SK-N-SH (cell line): ENCODE data around the gene USHBP1.

Source experiments
- GABPA ChIP-seq: IDR thresholded peaks from 2 replicates; pipeline ENCODE4 v1.4.0; 2012; ENCODE audit warnings: low read depth, mild to moderate bottlenecking
- GATA2 ChIP-seq: sonication (generic); formaldehyde crosslinking; IDR thresholded peaks from 2 replicates; pipeline ENCODE4 v1.5.0; 2020; ENCODE audit warnings: mild to moderate bottlenecking, missing genetic modification reagents
- NFIC ChIP-seq: IDR thresholded peaks from 2 replicates; pipeline ENCODE4 v1.4.0; 2012; ENCODE audit warnings: borderline replicate concordance
- POLR2AphosphoS5 ChIP-seq: IDR thresholded peaks from 2 replicates; pipeline ENCODE4 v1.6.1; 2012; ENCODE audit warnings: low read depth, low read length
- RAD21 ChIP-seq: IDR thresholded peaks from 2 replicates; pipeline ENCODE4 v1.6.1; 2012; ENCODE audit warnings: mild to moderate bottlenecking, low read length
- RFX5 ChIP-seq: IDR thresholded peaks from 2 replicates; pipeline ENCODE4 v1.6.1; 2012; ENCODE audit warnings: mild to moderate bottlenecking, improper control_type of control experiment, low read length
- SIN3A ChIP-seq: IDR thresholded peaks from 2 replicates; pipeline ENCODE4 v1.6.1; 2012; ENCODE audit warnings: low read depth, mild to moderate bottlenecking, low read length, moderate library complexity, borderline replicate concordance
- TF ChIP-seq, protein P1 (sequence below): fragments of 200-600 bp; sonication (generic); IDR thresholded peaks from 2 replicates; pipeline ENCODE4 v1.6.1; 2017; ENCODE audit warnings: antibody characterized with exemption, mild to moderate bottlenecking, moderate library complexity
- TF ChIP-seq, protein P2 (sequence below): IDR thresholded peaks from 2 replicates; pipeline ENCODE4 v1.4.0; 2012; ENCODE audit warnings: low read depth
- TF ChIP-seq, protein P3 (sequence below): fragments of 150-350 bp; IDR thresholded peaks from 2 replicates; pipeline ENCODE4 v1.6.1; 2017; ENCODE audit warnings: antibody characterized with exemption, low read length, low read depth, borderline replicate concordance

DNA sequence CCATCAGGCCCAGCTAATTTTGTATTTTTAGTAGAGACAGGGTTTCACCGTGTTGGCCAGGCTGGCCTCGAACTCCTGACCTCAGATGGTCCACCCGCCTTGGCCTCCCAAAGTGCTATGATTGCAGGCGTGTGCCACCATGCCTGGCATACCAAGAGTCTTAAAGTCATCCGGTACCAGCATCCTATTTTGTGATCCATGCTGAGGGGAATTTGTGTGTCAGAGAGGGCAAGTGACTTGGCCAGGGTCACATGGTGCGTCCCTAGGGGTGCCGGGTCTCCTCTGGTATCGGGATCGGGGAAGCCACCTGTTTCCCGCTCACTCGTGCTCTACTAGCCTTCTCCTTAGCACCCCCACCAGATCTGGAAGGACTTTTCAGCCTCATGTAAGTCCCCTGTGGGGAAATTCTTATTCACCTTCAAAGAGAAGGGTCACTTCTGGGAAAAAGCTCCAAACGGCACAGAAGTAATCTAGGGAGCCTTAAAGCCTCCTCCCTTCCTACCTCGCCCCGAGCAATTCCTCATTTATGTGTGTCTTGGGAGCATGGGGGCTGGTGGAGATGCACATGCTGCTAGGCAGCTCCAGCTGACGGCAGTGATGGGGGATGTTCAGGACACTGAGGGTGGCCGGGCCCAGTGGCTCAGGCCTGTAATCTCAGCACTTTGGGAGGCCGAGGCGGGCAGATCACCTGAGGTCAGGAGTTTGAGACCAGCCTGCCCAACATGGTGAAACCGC is 11.1 kb upstream of the USHBP1 start:
- TF ChIP-seq, protein P1, sequence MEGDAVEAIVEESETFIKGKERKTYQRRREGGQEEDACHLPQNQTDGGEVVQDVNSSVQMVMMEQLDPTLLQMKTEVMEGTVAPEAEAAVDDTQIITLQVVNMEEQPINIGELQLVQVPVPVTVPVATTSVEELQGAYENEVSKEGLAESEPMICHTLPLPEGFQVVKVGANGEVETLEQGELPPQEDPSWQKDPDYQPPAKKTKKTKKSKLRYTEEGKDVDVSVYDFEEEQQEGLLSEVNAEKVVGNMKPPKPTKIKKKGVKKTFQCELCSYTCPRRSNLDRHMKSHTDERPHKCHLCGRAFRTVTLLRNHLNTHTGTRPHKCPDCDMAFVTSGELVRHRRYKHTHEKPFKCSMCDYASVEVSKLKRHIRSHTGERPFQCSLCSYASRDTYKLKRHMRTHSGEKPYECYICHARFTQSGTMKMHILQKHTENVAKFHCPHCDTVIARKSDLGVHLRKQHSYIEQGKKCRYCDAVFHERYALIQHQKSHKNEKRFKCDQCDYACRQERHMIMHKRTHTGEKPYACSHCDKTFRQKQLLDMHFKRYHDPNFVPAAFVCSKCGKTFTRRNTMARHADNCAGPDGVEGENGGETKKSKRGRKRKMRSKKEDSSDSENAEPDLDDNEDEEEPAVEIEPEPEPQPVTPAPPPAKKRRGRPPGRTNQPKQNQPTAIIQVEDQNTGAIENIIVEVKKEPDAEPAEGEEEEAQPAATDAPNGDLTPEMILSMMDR, result no peak
- TF ChIP-seq, protein P2, sequence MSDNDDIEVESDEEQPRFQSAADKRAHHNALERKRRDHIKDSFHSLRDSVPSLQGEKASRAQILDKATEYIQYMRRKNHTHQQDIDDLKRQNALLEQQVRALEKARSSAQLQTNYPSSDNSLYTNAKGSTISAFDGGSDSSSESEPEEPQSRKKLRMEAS, result no peak
- TF ChIP-seq GABPA (no peak), NFIC (no peak), GATA2 (no peak), POLR2AphosphoS5 (no peak), RAD21 (no peak), RFX5 (no peak), SIN3A (no peak)
- TF ChIP-seq, protein P3, sequence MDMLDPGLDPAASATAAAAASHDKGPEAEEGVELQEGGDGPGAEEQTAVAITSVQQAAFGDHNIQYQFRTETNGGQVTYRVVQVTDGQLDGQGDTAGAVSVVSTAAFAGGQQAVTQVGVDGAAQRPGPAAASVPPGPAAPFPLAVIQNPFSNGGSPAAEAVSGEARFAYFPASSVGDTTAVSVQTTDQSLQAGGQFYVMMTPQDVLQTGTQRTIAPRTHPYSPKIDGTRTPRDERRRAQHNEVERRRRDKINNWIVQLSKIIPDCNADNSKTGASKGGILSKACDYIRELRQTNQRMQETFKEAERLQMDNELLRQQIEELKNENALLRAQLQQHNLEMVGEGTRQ, result no peak
